NCI-H1436 treated with DMSO at 0.1 percent for 48 hours (cell line): ENCODE results near the gene MAP3K7CL.

Experiments used
- DNase-seq: peaks from one replicate; lab custom pipeline; 2025; lab: John Stamatoyannopoulos, UW

Gene MAP3K7CL

DNA sequence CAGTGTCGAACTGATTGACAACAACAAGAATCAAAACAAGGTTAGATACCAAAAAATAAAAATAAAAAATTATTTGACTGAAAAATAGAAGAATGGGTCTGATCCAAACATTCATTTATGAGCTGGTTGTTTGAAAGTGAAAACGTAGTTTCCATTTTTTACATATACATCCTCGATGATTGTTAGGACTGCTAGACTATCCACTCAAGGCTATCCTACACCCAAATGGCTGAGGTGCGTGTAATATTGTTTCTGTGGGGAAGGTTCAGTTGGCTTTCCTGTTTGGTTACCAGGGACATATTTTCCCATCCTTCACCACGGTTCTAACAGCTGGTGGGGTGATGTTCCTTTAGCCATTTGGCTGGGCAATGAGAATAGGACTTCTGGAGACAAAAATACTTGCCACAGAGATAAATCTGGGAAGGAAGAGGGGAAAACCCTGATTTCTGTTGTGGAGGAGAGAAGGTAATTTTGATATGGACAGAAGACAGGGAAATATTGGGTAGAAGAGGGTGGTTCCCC lies 66.3 kb downstream of the MAP3K7CL start:
- DNase-seq: no peak

GRCh38 chr21:29201186-29201585 lies 70.7 kb downstream of the MAP3K7CL start:
- DNase-seq: no peak

DNA sequence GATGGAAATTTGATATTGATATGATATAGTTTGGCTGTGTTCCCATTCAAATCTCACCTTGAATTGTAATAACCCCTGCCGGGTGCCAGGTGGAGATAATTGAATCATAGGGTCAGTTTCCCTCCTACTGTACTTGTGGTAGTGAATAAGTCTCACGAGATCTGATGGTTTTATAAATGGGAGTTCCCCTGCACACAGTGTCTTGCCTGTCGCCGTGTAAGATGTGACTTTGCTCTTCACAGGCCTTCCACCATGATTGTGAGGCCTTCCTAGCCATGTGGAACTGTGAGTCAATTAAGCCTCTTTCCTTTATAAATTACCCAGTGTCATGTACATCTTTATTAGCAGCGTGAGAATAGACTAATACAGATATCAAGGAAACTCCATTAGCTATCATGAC lies 74.6 kb downstream of the MAP3K7CL start:
- no peak for DNase-seq

DNA sequence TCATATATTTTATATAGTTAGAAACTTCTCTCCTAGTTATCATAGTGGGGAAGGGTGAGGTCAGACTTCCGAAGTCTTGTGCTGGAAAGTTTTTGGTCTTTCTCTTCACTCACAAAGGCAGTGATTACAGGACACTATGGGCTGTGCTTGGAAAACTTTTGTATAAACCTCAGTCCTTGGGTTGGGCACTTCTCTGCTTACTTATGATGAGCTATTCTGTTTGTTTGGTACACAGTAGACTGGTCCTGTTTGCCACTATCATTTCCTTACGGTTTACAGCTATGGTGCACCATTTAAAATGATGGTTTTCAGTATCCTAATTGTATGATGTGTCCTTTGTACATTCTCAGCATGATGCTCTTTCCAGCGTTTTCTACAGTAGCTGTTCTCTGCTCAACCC lies 75.5 kb downstream of the MAP3K7CL start:
- DNase-seq: no peak

GRCh38 chr21:29206445-29206844 lies 76.0 kb downstream of the MAP3K7CL start:
- no peak for DNase-seq

DNA sequence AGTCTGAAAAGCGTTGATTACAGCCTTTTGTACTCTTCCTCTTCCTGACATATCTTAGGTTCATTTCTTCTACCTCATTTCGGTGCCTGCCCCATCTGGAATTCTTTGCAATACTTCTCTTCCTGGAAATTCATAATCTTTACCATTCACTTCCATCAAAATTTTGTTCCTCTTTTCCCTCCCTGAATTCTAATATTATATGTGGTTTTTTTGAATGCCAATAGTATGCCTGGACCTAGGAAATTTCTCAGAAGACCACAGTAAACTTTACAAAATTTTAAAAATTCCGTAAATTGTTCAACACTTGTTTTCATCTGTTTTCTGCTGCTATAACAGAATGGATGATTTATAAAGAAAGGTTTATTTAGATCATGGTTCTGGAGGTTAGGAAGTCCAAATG lies 76.8 kb downstream of the MAP3K7CL start:
- no peak for DNase-seq

GRCh38 chr21:29208044-29208681 lies 77.7 kb downstream of the MAP3K7CL start:
- DNase-seq: no peak

GRCh38 chr21:29208682-29209059 lies 78.2 kb downstream of the MAP3K7CL start:
- no peak for DNase-seq

DNA sequence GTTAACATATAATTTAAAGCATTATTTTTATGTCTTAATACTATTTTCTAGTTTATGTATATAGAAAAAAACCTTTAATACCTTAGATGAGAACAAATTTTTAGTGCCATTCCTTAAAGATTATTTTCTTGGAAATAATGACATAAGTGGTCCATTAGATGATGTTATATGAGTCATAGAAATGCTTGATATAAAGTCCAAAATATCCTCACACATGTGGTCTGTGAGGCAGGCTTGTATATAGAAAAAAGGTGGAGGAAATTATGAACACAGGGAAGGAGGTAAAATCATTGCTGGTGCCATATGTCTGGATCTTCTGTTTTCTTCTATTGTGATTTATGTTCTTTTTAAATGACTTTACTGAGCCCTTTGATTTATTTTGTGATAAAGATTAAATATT lies 79.3 kb downstream of the MAP3K7CL start:
- no peak for DNase-seq

- no peak for DNase-seq
Measured at GRCh38 chr21:29211205-29211604, 80.8 kb downstream of the MAP3K7CL start.

DNA sequence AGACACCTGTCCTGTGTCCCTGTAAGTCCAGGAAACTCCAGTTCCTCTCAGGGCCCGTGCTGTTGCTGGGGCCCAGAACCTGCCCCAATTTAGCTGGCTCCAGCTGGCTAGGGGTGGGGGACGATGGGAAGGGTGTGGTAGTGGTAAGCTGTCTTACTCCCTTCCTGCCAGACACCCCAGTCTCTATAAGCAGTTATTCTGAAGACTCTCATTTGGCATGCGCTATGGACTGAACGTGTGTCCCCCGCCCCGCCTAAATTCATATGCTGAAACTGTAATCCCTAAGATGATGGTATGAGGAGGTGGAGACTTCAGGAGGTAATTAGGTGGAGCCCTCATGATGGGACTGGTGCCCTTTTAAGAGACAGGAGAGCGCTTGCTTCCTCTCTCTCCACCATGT lies 82.0 kb downstream of the MAP3K7CL start:
- no peak for DNase-seq

- no peak for DNase-seq
Measured at GRCh38 chr21:29213513-29214385, 83.3 kb downstream of the MAP3K7CL start.

DNA sequence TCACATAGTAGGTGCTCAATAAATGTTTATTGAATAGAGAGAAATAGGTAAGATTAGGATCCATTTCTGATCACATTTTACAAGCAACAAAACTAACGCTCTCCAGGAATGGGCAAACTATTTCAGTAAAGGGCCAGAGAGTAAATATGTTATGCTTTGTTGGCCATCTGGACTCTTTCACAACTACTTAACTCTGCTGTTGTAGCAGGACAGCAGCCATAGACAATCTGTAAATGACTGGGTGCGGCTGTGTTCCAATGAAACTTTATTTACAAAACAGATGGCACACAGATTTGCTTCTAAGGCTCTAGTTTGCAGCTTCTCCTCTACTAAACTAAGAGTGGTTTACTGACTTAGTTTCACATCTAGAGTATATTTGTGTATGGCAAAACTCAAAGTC lies 85.3 kb downstream of the MAP3K7CL start:
- no peak for DNase-seq

DNA sequence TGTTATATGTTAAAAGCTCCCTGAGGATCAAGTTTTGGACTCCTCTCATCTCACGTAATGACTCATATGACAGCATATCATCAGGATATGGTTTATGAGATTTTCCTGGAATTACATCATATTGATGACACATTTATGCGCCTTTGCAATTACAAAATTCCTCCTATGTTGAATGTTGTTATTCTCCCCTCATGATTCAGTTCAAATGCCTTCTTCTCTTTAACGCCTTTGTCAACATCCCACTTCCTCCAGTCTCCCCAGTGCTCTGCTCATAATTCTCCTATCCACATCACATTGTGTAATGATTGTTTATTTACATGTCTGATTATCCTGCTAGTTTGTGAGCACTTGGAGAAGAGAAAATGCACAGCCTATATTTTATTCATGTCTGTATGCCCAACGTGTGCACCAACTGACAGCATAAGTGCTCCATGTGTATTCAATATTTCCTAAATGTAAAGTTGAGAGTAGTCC lies 87.4 kb downstream of the MAP3K7CL start:
- no peak for DNase-seq

GRCh38 chr21:29218749-29219148 lies 88.3 kb downstream of the MAP3K7CL start:
- no peak for DNase-seq

- no peak for DNase-seq
Measured at GRCh38 chr21:29219165-29219770, 88.8 kb downstream of the MAP3K7CL start.

GRCh38 chr21:29221253-29221744 lies 90.9 kb downstream of the MAP3K7CL start:
- DNase-seq: no peak

- DNase-seq: no peak
Measured at GRCh38 chr21:29224006-29224405, 93.6 kb downstream of the MAP3K7CL start.
